HepG2 (cell line): ENCODE measurements around the gene RABEP1. TPM values are rescaled to one million over a fixed set of nuclear protein-coding genes. Genes with fewer than 3 reads are reported as not detected.

Source experiments
- BHLHE40 ChIP-seq: IDR thresholded peaks from 2 replicates; pipeline ENCODE4 v1.6.1; 2011; ENCODE audit warnings: low read length, improper control_type of control experiment
- FOSL2 ChIP-seq: sonication (generic); formaldehyde crosslinking; IDR thresholded peaks from 2 replicates; pipeline ENCODE4 v1.4.0; 2020; ENCODE audit warnings: missing genetic modification reagents
- FOXJ3 ChIP-seq: sonication (generic); formaldehyde crosslinking; IDR thresholded peaks from 2 replicates; pipeline ENCODE4 v1.4.0; 2020; ENCODE audit warnings: missing genetic modification reagents, mild to moderate bottlenecking, borderline replicate concordance
- KDM5A ChIP-seq: fragments of 200-600 bp; sonication (generic); IDR thresholded peaks from 2 replicates; pipeline ENCODE4 v1.7.0; 2018; ENCODE audit warnings: antibody characterized with exemption, mild to moderate bottlenecking, low read length, borderline replicate concordance
- KLF13 ChIP-seq: sonication (generic); formaldehyde crosslinking; IDR thresholded peaks from 2 replicates; pipeline ENCODE4 v1.4.0; 2020; ENCODE audit warnings: mild to moderate bottlenecking, missing genetic modification reagents
- MAFF ChIP-seq: IDR thresholded peaks from 2 replicates; pipeline ENCODE4 v1.6.1; 2011; ENCODE audit warnings: low read depth, low read length, improper control_type of control experiment
- POLR2AphosphoS5 ChIP-seq: IDR thresholded peaks from 2 replicates; pipeline ENCODE4 v1.6.1; 2012; ENCODE audit warnings: low read depth, low read length
- SNAPC5 ChIP-seq: sonication (generic); formaldehyde crosslinking; IDR thresholded peaks from 2 replicates; pipeline ENCODE4 v1.8.1; 2023; ENCODE audit warnings: mild to moderate bottlenecking, missing genetic modification reagents, borderline replicate concordance
- SRSF9 ChIP-seq: fragments of 200-400 bp; formaldehyde crosslinking; IDR thresholded peaks from 2 replicates; pipeline ENCODE4 v1.6.1; 2018; ENCODE audit warnings: borderline replicate concordance, mild to moderate bottlenecking, low read depth, low read length; ENCODE audit not compliant: insufficient read depth, poor library complexity, severe bottlenecking
- SUZ12 ChIP-seq: fragments of 150-350 bp; IDR thresholded peaks from 2 replicates; pipeline ENCODE4 v1.6.1; 2014; ENCODE audit warnings: low read depth, low read length
- TBX3 ChIP-seq: fragments of 450-650 bp; IDR thresholded peaks from 2 replicates; pipeline ENCODE4 v1.6.1; 2017; ENCODE audit warnings: antibody characterized with exemption, mild to moderate bottlenecking, inconsistent platforms, borderline replicate concordance
- ZHX1 ChIP-seq: sonication (generic); formaldehyde crosslinking; IDR thresholded peaks from 2 replicates; pipeline ENCODE4 v1.8.1; 2022; ENCODE audit warnings: low read depth, mild to moderate bottlenecking, missing genetic modification reagents
- ZNF263 ChIP-seq: sonication (generic); formaldehyde crosslinking; IDR thresholded peaks from 2 replicates; pipeline ENCODE4 v1.4.0; 2020; ENCODE audit warnings: missing genetic modification reagents
- ZNF274 ChIP-seq: sonication (generic); formaldehyde crosslinking; IDR thresholded peaks from 2 replicates; pipeline ENCODE4 v1.5.1; 2020; ENCODE audit warnings: mild to moderate bottlenecking, missing genetic modification reagents
- ZNF460 ChIP-seq: sonication (generic); formaldehyde crosslinking; IDR thresholded peaks from 2 replicates; pipeline ENCODE4 v1.5.1; 2020; ENCODE audit warnings: missing genetic modification reagents, mild to moderate bottlenecking, borderline replicate concordance
- ZNF670 ChIP-seq: sonication (generic); formaldehyde crosslinking; IDR thresholded peaks from 2 replicates; pipeline ENCODE4 v1.8.0; 2022; ENCODE audit warnings: mild to moderate bottlenecking, missing genetic modification reagents, borderline replicate concordance
- ZNF766 ChIP-seq: sonication (generic); formaldehyde crosslinking; IDR thresholded peaks from 2 replicates; pipeline ENCODE4 v1.5.0; 2020; ENCODE audit warnings: missing genetic modification reagents, borderline replicate concordance
- ZNF780A ChIP-seq: sonication (generic); formaldehyde crosslinking; IDR thresholded peaks from 2 replicates; pipeline ENCODE4 v1.8.0; 2022; ENCODE audit warnings: mild to moderate bottlenecking, missing genetic modification reagents, moderate library complexity
- ZNF878 ChIP-seq: sonication (generic); formaldehyde crosslinking; IDR thresholded peaks from 2 replicates; pipeline ENCODE4 v1.8.1; 2023; ENCODE audit warnings: mild to moderate bottlenecking, missing genetic modification reagents, moderate library complexity
- ZSCAN21 ChIP-seq: sonication (generic); formaldehyde crosslinking; IDR thresholded peaks from 2 replicates; pipeline ENCODE4 v1.8.0; 2022; ENCODE audit warnings: mild to moderate bottlenecking, missing genetic modification reagents, moderate library complexity, borderline replicate concordance
- polyA plus RNA-seq, 8 experiments: library from polyadenylated mRNA; depleted of rRNA in 3 of 8; stranded (reverse) in 7 of 8; unstranded in 1 of 8; fragments of >200 nt; fragmentation: Illumina TruSeq in 4 of 8; extraction: Trizol in 4 of 8; gene quantifications; 2 replicates each; pipeline versions ENCODE4 v1.2.1 to v1.2.3, GENCODE V29; 2011 to 2016; ENCODE audit warnings: low read depth in 4 of 8, missing spikeins in 1 of 8, mixed read lengths in 1 of 8; ENCODE audit not compliant: insufficient read depth in 1 of 8
- total RNA-seq, 5 experiments: library from RNA; depleted of rRNA; stranded (reverse); fragments of >200 nt; fragmentation: Illumina TruSeq; extraction: Trizol; gene quantifications; 2 replicates each; pipeline ENCODE4 v1.2.3, GENCODE V29; 2016; ENCODE audit warnings: low read depth in 1 of 5
- TF ChIP-seq, protein P1 (sequence below): sonication (generic); formaldehyde crosslinking; IDR thresholded peaks from 2 replicates; pipeline ENCODE4 v1.4.0; 2020; ENCODE audit warnings: missing genetic modification reagents
- TF ChIP-seq, protein P2 (sequence below): sonication (generic); formaldehyde crosslinking; IDR thresholded peaks from 2 replicates; pipeline ENCODE4 v1.4.0; 2020; ENCODE audit warnings: missing genetic modification reagents
- TF ChIP-seq, protein P3 (sequence below): sonication (generic); formaldehyde crosslinking; conservative IDR thresholded peaks from 2 replicates; pipeline ENCODE4 v1.8.0; 2022; ENCODE audit warnings: low read depth, missing genetic modification reagents

Gene RABEP1
- total and polyA plus RNA-seq, 2 of the 13 experiments (the other 11 are each of a cell fraction or from before 2014, with no cell fraction given), result 13.7 to 41.5 TPM

DNA sequence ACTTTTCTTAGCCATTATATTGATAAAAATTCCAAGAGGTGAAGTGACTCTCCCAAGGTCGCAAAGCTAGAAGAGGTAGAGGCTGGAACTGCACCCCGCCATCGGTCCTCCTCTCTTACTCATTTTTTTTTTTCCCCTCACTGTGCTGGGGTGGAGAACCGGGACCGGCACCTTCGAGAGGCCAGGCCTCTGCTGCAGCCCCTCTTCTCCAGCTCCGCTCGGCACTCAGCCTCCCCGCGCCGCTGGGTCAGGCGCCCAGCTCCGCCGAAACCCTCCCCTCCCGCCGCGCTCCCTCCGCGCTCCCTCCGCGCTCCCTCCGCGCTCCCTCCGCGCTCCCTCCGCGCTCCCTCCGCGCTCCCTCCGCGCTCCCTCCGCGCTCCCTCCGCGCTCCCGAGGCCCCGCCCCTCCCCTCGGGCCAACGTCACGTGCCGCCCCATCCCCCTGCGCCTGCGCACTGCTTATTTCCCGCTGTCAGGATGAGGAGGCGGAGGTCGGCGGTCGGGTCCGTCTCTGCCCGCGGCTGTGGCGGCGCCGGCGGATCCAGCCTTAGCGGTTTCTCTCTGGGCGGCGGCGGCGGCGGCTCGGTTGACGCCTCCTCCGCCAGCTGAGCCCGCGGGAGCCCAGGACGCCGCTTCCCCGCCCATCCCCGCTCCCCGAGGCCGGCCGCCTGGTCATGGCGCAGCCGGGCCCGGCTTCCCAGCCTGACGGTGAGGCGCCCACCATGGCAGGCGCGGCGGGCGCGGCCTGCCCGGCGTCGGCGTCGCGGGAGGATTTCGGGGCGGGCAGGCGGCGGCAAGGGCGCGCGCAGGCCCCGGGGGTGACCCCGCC is at the start of gene RABEP1 (continued):
- TF ChIP-seq, protein P1, sequence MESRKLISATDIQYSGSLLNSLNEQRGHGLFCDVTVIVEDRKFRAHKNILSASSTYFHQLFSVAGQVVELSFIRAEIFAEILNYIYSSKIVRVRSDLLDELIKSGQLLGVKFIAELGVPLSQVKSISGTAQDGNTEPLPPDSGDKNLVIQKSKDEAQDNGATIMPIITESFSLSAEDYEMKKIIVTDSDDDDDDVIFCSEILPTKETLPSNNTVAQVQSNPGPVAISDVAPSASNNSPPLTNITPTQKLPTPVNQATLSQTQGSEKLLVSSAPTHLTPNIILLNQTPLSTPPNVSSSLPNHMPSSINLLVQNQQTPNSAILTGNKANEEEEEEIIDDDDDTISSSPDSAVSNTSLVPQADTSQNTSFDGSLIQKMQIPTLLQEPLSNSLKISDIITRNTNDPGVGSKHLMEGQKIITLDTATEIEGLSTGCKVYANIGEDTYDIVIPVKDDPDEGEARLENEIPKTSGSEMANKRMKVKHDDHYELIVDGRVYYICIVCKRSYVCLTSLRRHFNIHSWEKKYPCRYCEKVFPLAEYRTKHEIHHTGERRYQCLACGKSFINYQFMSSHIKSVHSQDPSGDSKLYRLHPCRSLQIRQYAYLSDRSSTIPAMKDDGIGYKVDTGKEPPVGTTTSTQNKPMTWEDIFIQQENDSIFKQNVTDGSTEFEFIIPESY (CRISPR knock-in tag), result peak; percentile 74
- no peak for TF ChIP-seq ZNF460 (CRISPR knock-in tag)
- TF ChIP-seq SNAPC5 (CRISPR knock-in tag), result no peak
- TF ChIP-seq ZHX1 (CRISPR knock-in tag), result no peak
- TF ChIP-seq ZNF670 (CRISPR knock-in tag), result no peak
- TF ChIP-seq ZNF878, result no peak
- TF ChIP-seq ZSCAN21, result 0 out of 2 replicates have a peak, but pooled peaks have one; percentile 57
- peak; percentile 11; the same call in 1 of the 2 replicates for TF ChIP-seq FOSL2
- TF ChIP-seq ZNF263 (CRISPR knock-in tag), result no peak
- TF ChIP-seq KDM5A, result peak; percentile 59; the same call in 1 of the 2 replicates
- peak; percentile 37; the same call in 1 of the 2 replicates for TF ChIP-seq ZNF274 (CRISPR knock-in tag)
- TF ChIP-seq FOXJ3 (CRISPR knock-in tag), result no peak
- TF ChIP-seq SUZ12, result no peak
- TF ChIP-seq, protein P2, sequence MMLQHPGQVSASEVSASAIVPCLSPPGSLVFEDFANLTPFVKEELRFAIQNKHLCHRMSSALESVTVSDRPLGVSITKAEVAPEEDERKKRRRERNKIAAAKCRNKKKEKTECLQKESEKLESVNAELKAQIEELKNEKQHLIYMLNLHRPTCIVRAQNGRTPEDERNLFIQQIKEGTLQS (CRISPR knock-in tag), result 0 out of 2 replicates have a peak, but pooled peaks have one; percentile 22
- no peak for TF ChIP-seq ZNF766 (CRISPR knock-in tag)
- no peak for TF ChIP-seq KLF13 (CRISPR knock-in tag)
- no peak for TF ChIP-seq MAFF
- TF ChIP-seq TBX3, result no peak
- TF ChIP-seq BHLHE40, result peak; percentile 96
- TF ChIP-seq ZNF780A (CRISPR knock-in tag), result no peak
- TF ChIP-seq SRSF9, result no peak
- TF ChIP-seq POLR2AphosphoS5, result peak; percentile 79
- TF ChIP-seq, protein P3, sequence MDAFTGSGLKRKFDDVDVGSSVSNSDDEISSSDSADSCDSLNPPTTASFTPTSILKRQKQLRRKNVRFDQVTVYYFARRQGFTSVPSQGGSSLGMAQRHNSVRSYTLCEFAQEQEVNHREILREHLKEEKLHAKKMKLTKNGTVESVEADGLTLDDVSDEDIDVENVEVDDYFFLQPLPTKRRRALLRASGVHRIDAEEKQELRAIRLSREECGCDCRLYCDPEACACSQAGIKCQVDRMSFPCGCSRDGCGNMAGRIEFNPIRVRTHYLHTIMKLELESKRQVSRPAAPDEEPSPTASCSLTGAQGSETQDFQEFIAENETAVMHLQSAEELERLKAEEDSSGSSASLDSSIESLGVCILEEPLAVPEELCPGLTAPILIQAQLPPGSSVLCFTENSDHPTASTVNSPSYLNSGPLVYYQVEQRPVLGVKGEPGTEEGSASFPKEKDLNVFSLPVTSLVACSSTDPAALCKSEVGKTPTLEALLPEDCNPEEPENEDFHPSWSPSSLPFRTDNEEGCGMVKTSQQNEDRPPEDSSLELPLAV (CRISPR knock-in tag), result no peak
